CD1c-positive myeloid dendritic cell (primary cell): Measurements from ENCODE around the gene SPIB.
A peak's percentile ranks its signal among the peaks of the same experiment; 100 is the strongest.
"Not testable (repeated sequence)": the region's sequence is repeated elsewhere in the genome, so short reads cannot be mapped to it uniquely, and the experiment has no call there.

ENCODE experiments used
- DNase-seq: peaks from one replicate; pipeline ENCODE4 v3.0.0-alpha.2; 2016; ENCODE audit errors: extremely low spot score

SPIB gene

GRCh38 chr19:50467566-50467965 is 48.8 kb downstream of the SPIB start:
- DNase-seq = no peak

- no peak for DNase-seq
These were observed 50.1 kb downstream of the SPIB start for GRCh38 chr19:50468818-50469217.

GRCh38 chr19:50473336-50473735 is 54.6 kb downstream of the SPIB start:
- not testable (repeated sequence) for DNase-seq

GRCh38 chr19:50475101-50475568 is 56.4 kb downstream of the SPIB start:
- DNase-seq = no peak

- DNase-seq = no peak
These were observed 57.0 kb downstream of the SPIB start for GRCh38 chr19:50475736-50476223.

GRCh38 chr19:50476224-50476906 is 57.6 kb downstream of the SPIB start, which contains the start of the genes EMC10 and GARIN5A:
Gene EMC10 (plus strand): TSS chr19:50476507. CDS start chr19:50476545, 38 bp downstream.
Gene GARIN5A (minus strand): TSS chr19:50476848. CDS start chr19:50476388, 460 bp downstream.
- DNase-seq = peak; percentile 93

GRCh38 chr19:50476907-50477238 is 58.1 kb downstream of the SPIB start:
- DNase-seq = no peak

- DNase-seq = no peak
These were observed 59.2 kb downstream of the SPIB start for GRCh38 chr19:50477751-50478515.

GRCh38 chr19:50478901-50479715 is 60.4 kb downstream of the SPIB start:
- no peak for DNase-seq

GRCh38 chr19:50479761-50480251 is 61.1 kb downstream of the SPIB start:
- DNase-seq = no peak

- no peak for DNase-seq
These were observed 61.8 kb downstream of the SPIB start for GRCh38 chr19:50480281-50481111.
